Cardiac fibroblast (primary cell): ENCODE results near the gene ECT2L.

Experiments
- DNase-seq, 2 donors: peaks; one replicate each; pipeline versions ENCODE4 v3.0.0 to v3.0.0-alpha.2; 2010; ENCODE audit warnings: low read depth in 2 of 2
- H3K4me3 ChIP-seq, 2 donors: replicated peaks in 1 of 2; 1 replicate in 1 of 2; 2 replicates in 1 of 2; pipeline ENCODE4 v1.5.1; 2011; ENCODE audit warnings: low read depth in 2 of 2, low read length in 2 of 2, mild to moderate bottlenecking in 2 of 2, moderate library complexity in 1 of 2
- TF ChIP-seq, protein P1 (sequence below): IDR thresholded peaks from one replicate; pipeline ENCODE4 v1.5.1; 2011; ENCODE audit warnings: low read depth, mild to moderate bottlenecking, low read length, inconsistent platforms

The ECT2L gene

DNA sequence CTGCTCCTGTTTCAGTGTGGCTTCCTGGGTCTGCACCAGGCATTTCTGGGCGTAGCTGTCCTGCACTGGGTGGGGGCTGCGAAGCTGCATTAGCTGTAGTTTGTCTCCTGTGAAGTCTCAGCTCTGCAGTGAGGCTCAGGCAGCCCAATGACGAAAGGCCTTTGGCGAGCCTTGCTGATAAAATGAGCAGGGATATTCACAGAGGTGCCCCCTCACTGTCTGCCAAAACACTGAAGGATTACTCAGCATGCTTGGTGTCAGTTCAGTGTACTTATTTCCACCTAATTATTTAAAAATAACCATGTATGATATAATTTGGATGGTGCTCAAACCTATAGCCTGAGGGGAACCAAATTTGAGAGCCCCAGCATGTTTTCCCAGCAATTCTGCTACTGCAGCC lies 73.5 kb downstream of the ECT2L start:
- TF ChIP-seq, protein P1, sequence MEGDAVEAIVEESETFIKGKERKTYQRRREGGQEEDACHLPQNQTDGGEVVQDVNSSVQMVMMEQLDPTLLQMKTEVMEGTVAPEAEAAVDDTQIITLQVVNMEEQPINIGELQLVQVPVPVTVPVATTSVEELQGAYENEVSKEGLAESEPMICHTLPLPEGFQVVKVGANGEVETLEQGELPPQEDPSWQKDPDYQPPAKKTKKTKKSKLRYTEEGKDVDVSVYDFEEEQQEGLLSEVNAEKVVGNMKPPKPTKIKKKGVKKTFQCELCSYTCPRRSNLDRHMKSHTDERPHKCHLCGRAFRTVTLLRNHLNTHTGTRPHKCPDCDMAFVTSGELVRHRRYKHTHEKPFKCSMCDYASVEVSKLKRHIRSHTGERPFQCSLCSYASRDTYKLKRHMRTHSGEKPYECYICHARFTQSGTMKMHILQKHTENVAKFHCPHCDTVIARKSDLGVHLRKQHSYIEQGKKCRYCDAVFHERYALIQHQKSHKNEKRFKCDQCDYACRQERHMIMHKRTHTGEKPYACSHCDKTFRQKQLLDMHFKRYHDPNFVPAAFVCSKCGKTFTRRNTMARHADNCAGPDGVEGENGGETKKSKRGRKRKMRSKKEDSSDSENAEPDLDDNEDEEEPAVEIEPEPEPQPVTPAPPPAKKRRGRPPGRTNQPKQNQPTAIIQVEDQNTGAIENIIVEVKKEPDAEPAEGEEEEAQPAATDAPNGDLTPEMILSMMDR, result no peak
- DNase-seq, result peak in 1 of 2 donors; percentile 64
- no peak overlapping the region for H3K4me3 ChIP-seq

DNA sequence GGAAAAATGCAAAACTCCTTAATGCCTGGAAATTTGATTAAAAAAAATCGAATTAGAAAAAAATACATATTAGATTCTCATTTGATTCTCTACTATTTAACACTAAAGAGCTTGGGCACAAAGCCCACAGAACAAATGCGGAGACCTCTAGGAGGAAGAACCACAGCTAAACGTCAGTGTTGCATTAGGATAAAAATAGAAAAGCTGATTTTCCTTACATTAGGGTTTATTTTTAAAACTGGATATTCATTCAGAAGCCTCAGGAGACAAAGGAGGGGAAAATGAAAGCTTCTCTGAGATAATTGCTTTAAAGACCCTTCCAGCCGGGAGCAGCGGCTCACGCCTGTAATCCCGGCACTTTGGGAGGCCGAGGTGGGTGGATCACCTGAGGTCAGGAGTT lies 77.3 kb downstream of the ECT2L start:
- TF ChIP-seq, protein P1, result no peak
- no peak overlapping the region for H3K4me3 ChIP-seq
- no peak for DNase-seq

- TF ChIP-seq, protein P1, result no peak
- no peak for DNase-seq
- H3K4me3 ChIP-seq, result no peak overlapping the region
Measured at GRCh38 chr6:138882369-138883017, 86.6 kb downstream of the ECT2L start.

- H3K4me3 ChIP-seq, result no peak overlapping the region
- no peak for DNase-seq
- TF ChIP-seq, protein P1, result no peak
Measured at GRCh38 chr6:138885156-138885819, 89.4 kb downstream of the ECT2L start.

DNA sequence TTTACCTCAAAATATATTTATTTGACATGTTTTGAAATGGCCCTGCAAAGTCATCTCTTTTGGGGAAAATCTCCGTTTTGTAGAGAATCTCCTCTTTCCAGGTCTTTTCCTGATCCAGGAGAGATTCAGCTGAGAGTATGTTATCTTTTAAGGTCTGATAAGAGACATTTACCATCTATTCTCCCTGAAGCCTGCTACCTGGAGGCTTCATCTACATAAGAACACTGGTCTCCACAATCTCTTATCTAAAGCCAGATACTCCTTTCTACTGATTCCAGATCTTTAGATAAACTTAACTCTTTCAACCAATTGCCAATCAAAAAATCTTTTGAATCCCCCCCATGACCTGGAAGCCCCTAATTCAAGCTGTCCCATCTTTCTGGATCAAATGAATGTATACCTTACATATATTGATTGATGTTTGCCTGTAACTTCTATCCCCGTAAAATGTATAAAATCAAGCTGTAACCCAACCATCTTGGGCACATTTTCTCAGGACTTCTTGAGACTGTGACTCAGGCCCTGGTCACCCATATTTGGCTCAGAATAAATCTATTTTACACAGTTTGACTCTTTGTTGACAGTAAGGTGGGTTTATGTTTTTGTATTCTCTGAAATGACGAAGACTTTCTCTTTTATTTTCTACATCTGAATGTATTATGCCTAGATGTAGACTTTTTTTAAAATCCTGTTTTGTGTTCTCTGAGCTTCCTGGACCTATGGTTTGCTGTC lies 95.5 kb downstream of the ECT2L start:
- H3K4me3 ChIP-seq, result no peak overlapping the region
- TF ChIP-seq, protein P1, result no peak
- DNase-seq, result peak in 1 of 2 donors; percentile 50

GRCh38 chr6:138896104-138896756 lies 100.3 kb downstream of the ECT2L start:
- TF ChIP-seq, protein P1, result no peak

More at GRCh38 chr6:138896104-138896756, 100.3 kb downstream of the ECT2L start:
- DNase-seq, result no peak
- H3K4me3 ChIP-seq, result no peak overlapping the region
